WTC11 (cell line): ENCODE measurements around the gene TBC1D20. TPM values are rescaled to one million over a fixed set of nuclear protein-coding genes. Genes with fewer than 3 reads are reported as not detected.

Experiments used
- ATAC-seq: fragments of 200-7000 bp; cut with Tn5 transposase; 2 replicates; pipeline ENCODE4 v1.10.0; 2021; ENCODE audit warnings: mild to moderate bottlenecking, moderate library complexity
- CTCF ChIA-PET: fragments of 300-600 bp; sonication (Branson Sonifier 250); formaldehyde crosslinking; loops from one replicate; lab custom pipeline; 2021; ENCODE audit warnings: antibody characterized with exemption; lab: Charles Lee
- POLR2A ChIA-PET: fragments of 350-600 bp; sonication (Branson Sonifier 250); formaldehyde crosslinking; loops from one replicate; lab custom pipeline; 2021; ENCODE audit warnings: antibody characterized with exemption; lab: Charles Lee
- DNase-seq: peaks from one replicate; pipeline ENCODE4 v3.0.0; 2021; ENCODE audit warnings: low spot score
- H3K27ac Mint-ChIP-seq: 2 replicates; pipeline ENCODE4 v1.8.0; 2021; ENCODE audit warnings: mixed read lengths
- H3K27me3 Mint-ChIP-seq: 2 replicates; pipeline ENCODE4 v1.8.0; 2021; ENCODE audit warnings: low read depth, mild to moderate bottlenecking, moderate library complexity, mixed read lengths
- H3K36me3 Mint-ChIP-seq: 2 replicates; pipeline ENCODE4 v1.8.0; 2021; ENCODE audit warnings: mixed read lengths
- H3K4me1 Mint-ChIP-seq: 2 replicates; pipeline ENCODE4 v1.8.0; 2022; ENCODE audit warnings: mixed read lengths
- H3K4me3 Mint-ChIP-seq: 2 replicates; pipeline ENCODE4 v1.8.0; 2021; ENCODE audit warnings: mild to moderate bottlenecking, moderate library complexity, mixed read lengths
- H3K9me3 Mint-ChIP-seq: 2 replicates; pipeline ENCODE4 v1.8.0; 2021; ENCODE audit warnings: mixed read lengths
- ATF1 ChIP-seq: sonication (generic); formaldehyde crosslinking; IDR thresholded peaks from 2 replicates; pipeline ENCODE4 v1.8.1; 2023; ENCODE audit warnings: mild to moderate bottlenecking, moderate library complexity, missing genetic modification reagents
- CBFB ChIP-seq: sonication (generic); formaldehyde crosslinking; IDR thresholded peaks from 2 replicates; pipeline ENCODE4 v1.8.1; 2022; ENCODE audit warnings: mild to moderate bottlenecking, low read depth, missing genetic modification reagents
- CREB1 ChIP-seq: sonication (generic); formaldehyde crosslinking; IDR thresholded peaks from 2 replicates; pipeline ENCODE4 v1.8.0; 2023; ENCODE audit warnings: mild to moderate bottlenecking, missing genetic modification reagents
- FOXK1 ChIP-seq: sonication (generic); formaldehyde crosslinking; IDR thresholded peaks from 2 replicates; pipeline ENCODE4 v1.8.0; 2022; ENCODE audit warnings: mild to moderate bottlenecking, moderate library complexity, missing genetic modification reagents
- FOXP1 ChIP-seq: sonication (generic); formaldehyde crosslinking; IDR thresholded peaks from 2 replicates; pipeline ENCODE4 v1.8.0; 2022; ENCODE audit warnings: missing genetic modification reagents, mild to moderate bottlenecking, moderate library complexity, borderline replicate concordance
- JAZF1 ChIP-seq: fragments of 250-450 bp; sonication (Bioruptor Pico); IDR thresholded peaks from 2 replicates; pipeline ENCODE4 v1.9.0; 2021; ENCODE audit warnings: moderate library complexity, mild to moderate bottlenecking, inconsistent platforms
- JUN ChIP-seq: sonication (generic); formaldehyde crosslinking; IDR thresholded peaks from 2 replicates; pipeline ENCODE4 v1.8.0; 2023; ENCODE audit warnings: mild to moderate bottlenecking, missing genetic modification reagents
- RORB ChIP-seq: fragments of 250-450 bp; sonication (Bioruptor Pico); IDR thresholded peaks from 2 replicates; pipeline ENCODE4 v1.9.0; 2021; ENCODE audit warnings: mild to moderate bottlenecking
- TEAD1 ChIP-seq: sonication (generic); formaldehyde crosslinking; IDR thresholded peaks from 2 replicates; pipeline ENCODE4 v1.8.0; 2022; ENCODE audit warnings: mild to moderate bottlenecking, missing genetic modification reagents
- TEAD4 ChIP-seq: sonication (generic); formaldehyde crosslinking; IDR thresholded peaks from 2 replicates; pipeline ENCODE4 v1.8.0; 2022; ENCODE audit warnings: mild to moderate bottlenecking, missing genetic modification reagents
- ZBTB21 ChIP-seq: sonication (generic); formaldehyde crosslinking; IDR thresholded peaks from 2 replicates; pipeline ENCODE4 v1.8.1; 2023; ENCODE audit warnings: mild to moderate bottlenecking, missing genetic modification reagents, borderline replicate concordance
- ZNF121 ChIP-seq: sonication (generic); formaldehyde crosslinking; IDR thresholded peaks from 2 replicates; pipeline ENCODE4 v1.8.0; 2023; ENCODE audit warnings: missing genetic modification reagents
- total RNA-seq: library from RNA; stranded (reverse); gene quantifications from 3 replicates; pipeline ENCODE4 v1.2.3, GENCODE V29; 2021
- TF ChIP-seq, protein P1 (sequence below): sonication (generic); formaldehyde crosslinking; IDR thresholded peaks from 2 replicates; pipeline ENCODE4 v1.8.0; 2022; ENCODE audit warnings: mild to moderate bottlenecking, missing genetic modification reagents
- TF ChIP-seq, protein P2 (sequence below): fragments of 250-450 bp; sonication (Bioruptor Pico); IDR thresholded peaks from 2 replicates; pipeline ENCODE4 v1.9.0; 2021; ENCODE audit warnings: mild to moderate bottlenecking, borderline replicate concordance
- TF ChIP-seq, protein P3 (sequence below): sonication (generic); formaldehyde crosslinking; conservative IDR thresholded peaks from 2 replicates; pipeline ENCODE4 v1.8.1; 2023; ENCODE audit warnings: mild to moderate bottlenecking, low read depth, missing genetic modification reagents, moderate library complexity
- TF ChIP-seq, protein P4 (sequence below): sonication (generic); formaldehyde crosslinking; IDR thresholded peaks from 2 replicates; pipeline ENCODE4 v1.8.1; 2023; ENCODE audit warnings: mild to moderate bottlenecking, missing genetic modification reagents, moderate library complexity
- TF ChIP-seq, protein P5 (sequence below): sonication (generic); formaldehyde crosslinking; IDR thresholded peaks from 2 replicates; pipeline ENCODE4 v1.8.1; 2022; ENCODE audit warnings: mild to moderate bottlenecking, missing genetic modification reagents, moderate library complexity, borderline replicate concordance
- TF ChIP-seq, protein P6 (sequence below): sonication (generic); formaldehyde crosslinking; IDR thresholded peaks from 2 replicates; pipeline ENCODE4 v1.8.1; 2022; ENCODE audit warnings: low read depth, mild to moderate bottlenecking, moderate library complexity, missing genetic modification reagents, borderline replicate concordance

TBC1D20 gene
- total RNA-seq, 1 experiment from 2014 or later: 14.6 TPM

DNA sequence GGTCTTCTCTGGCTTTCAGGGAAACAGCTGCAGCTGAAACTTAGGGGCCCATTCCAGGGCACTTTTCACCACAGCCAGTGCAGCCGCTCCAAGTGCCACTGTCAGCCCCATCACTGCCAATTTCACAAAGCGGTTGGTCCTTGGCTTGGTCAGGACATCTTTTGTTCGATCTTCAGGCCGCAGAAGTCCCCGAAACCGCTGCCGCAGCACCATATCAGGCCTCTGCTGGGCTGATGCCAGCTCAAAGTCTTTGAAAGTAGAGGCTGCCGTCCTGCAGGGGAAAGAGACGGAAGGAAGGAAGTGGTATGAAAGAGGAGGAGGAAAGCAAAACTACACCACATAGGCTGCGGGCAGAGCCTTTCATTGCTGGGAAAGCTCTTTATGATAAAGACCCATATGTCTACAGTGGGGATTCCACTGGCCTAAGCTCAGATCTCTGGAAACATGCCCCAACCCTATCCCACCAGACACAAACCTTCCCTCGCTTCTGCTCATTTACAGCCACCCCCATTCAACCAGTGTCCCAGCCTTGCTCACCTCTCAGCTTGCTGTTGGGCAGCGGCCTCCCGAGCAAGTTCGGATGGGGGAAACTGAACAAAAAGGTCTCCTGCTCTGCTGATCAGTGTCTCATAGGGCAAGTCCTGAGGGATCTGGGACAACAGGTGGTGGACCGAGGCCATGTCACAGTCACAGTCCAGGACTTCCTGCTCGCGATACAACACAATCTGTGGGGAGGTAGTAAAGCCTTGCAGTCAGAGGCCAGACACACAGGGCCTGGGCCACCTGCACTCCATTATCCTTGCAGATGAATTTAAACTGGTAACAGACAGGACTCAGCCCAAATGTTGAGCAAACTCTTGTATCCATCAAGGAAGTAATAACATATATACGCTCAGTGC, 23.5 kb downstream of the TBC1D20 start:
- DNase-seq (no peak), ATAC-seq (no peak)
- H3K36me3 Mint-ChIP-seq: peaks cover 58% of the 10 kb centered on the region
- H3K4me3 Mint-ChIP-seq: no peak overlapping the region
- ChIA-PET CTCF (no interaction called here), POLR2A (no interaction called here)
- no peaks in the 10 kb centered on the region for H3K9me3 Mint-ChIP-seq
- H3K4me1 Mint-ChIP-seq: peaks cover 14% of the 10 kb centered on the region
- H3K27ac Mint-ChIP-seq: no peak overlapping the region
- peaks cover 34% of the 10 kb centered on the region for H3K27me3 Mint-ChIP-seq
- TF ChIP-seq, protein P1, sequence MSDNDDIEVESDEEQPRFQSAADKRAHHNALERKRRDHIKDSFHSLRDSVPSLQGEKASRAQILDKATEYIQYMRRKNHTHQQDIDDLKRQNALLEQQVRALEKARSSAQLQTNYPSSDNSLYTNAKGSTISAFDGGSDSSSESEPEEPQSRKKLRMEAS (CRISPR knock-in tag): no peak
- TF ChIP-seq, protein P2, sequence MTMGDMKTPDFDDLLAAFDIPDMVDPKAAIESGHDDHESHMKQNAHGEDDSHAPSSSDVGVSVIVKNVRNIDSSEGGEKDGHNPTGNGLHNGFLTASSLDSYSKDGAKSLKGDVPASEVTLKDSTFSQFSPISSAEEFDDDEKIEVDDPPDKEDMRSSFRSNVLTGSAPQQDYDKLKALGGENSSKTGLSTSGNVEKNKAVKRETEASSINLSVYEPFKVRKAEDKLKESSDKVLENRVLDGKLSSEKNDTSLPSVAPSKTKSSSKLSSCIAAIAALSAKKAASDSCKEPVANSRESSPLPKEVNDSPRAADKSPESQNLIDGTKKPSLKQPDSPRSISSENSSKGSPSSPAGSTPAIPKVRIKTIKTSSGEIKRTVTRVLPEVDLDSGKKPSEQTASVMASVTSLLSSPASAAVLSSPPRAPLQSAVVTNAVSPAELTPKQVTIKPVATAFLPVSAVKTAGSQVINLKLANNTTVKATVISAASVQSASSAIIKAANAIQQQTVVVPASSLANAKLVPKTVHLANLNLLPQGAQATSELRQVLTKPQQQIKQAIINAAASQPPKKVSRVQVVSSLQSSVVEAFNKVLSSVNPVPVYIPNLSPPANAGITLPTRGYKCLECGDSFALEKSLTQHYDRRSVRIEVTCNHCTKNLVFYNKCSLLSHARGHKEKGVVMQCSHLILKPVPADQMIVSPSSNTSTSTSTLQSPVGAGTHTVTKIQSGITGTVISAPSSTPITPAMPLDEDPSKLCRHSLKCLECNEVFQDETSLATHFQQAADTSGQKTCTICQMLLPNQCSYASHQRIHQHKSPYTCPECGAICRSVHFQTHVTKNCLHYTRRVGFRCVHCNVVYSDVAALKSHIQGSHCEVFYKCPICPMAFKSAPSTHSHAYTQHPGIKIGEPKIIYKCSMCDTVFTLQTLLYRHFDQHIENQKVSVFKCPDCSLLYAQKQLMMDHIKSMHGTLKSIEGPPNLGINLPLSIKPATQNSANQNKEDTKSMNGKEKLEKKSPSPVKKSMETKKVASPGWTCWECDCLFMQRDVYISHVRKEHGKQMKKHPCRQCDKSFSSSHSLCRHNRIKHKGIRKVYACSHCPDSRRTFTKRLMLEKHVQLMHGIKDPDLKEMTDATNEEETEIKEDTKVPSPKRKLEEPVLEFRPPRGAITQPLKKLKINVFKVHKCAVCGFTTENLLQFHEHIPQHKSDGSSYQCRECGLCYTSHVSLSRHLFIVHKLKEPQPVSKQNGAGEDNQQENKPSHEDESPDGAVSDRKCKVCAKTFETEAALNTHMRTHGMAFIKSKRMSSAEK (CRISPR knock-in tag): no peak
- TF ChIP-seq, protein P3, sequence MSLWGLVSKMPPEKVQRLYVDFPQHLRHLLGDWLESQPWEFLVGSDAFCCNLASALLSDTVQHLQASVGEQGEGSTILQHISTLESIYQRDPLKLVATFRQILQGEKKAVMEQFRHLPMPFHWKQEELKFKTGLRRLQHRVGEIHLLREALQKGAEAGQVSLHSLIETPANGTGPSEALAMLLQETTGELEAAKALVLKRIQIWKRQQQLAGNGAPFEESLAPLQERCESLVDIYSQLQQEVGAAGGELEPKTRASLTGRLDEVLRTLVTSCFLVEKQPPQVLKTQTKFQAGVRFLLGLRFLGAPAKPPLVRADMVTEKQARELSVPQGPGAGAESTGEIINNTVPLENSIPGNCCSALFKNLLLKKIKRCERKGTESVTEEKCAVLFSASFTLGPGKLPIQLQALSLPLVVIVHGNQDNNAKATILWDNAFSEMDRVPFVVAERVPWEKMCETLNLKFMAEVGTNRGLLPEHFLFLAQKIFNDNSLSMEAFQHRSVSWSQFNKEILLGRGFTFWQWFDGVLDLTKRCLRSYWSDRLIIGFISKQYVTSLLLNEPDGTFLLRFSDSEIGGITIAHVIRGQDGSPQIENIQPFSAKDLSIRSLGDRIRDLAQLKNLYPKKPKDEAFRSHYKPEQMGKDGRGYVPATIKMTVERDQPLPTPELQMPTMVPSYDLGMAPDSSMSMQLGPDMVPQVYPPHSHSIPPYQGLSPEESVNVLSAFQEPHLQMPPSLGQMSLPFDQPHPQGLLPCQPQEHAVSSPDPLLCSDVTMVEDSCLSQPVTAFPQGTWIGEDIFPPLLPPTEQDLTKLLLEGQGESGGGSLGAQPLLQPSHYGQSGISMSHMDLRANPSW (CRISPR knock-in tag): no peak
- TF ChIP-seq JUN (CRISPR knock-in tag): no peak

DNA sequence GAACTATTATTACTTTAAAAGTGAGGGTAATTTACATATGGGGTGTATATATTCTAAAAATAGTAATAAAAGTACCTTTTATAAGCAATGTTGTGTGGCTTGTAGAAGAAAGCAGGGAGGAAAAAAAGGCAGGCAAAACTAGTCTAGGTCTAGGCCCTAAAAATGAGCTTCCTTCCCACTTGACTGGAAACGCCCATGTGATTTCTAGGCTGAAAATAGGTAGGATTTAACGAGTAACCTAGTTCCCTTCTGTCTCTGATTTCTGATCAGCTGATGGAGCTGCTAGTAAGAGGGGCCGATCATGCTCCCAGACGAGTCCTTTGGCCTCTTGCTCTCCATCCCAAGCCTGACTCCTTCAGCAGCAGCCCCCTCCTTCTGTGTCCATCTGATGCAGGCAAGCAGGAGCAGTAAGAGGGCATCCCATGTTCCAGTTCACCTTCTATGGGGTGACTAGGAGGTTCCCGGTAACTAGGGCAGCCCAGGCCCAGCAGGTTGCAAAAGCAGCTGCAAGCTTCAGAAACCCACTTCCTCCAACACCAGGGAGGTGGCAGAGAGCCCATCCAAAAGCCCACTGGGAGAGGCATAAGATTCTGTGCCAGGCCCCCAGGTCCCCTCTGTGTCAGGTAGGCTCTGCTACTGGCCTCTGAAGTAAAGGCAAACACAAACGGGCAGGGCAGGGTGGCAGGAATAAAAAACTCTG, 24.4 kb downstream of the TBC1D20 start:
- CTCF ChIA-PET: no interaction called here
- Mint-ChIP-seq H3K4me1 (peaks cover 21% of the 10 kb centered on the region), H3K36me3 (peaks cover 57% of the 10 kb centered on the region)

DNA sequence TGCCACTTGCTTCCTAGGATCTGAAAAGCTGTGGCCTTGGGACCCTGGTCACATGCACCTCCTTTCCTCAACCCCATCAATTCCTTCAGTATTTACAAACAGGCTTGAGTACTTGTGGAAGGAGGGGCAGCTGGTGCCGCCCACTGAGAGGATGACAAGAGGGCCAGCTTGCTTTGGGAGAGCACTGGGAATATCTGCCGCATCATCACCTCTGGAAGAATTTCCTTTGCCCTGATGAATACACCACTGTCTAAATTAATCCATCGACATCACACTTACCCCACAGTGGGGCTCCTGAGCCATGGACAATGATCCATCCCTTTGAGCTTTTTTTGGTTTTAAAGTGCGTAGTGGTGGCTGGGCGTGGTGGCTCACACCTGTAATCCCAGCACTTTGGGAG, 25.9 kb downstream of the TBC1D20 start:
- no peak for ATAC-seq
- no peak overlapping the region for H3K4me3 Mint-ChIP-seq
- TF ChIP-seq, protein P4, sequence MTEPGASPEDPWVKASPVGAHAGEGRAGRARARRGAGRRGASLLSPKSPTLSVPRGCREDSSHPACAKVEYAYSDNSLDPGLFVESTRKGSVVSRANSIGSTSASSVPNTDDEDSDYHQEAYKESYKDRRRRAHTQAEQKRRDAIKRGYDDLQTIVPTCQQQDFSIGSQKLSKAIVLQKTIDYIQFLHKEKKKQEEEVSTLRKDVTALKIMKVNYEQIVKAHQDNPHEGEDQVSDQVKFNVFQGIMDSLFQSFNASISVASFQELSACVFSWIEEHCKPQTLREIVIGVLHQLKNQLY (CRISPR knock-in tag): no peak
- no peak for TF ChIP-seq CBFB (CRISPR knock-in tag)
- TF ChIP-seq, protein P5, sequence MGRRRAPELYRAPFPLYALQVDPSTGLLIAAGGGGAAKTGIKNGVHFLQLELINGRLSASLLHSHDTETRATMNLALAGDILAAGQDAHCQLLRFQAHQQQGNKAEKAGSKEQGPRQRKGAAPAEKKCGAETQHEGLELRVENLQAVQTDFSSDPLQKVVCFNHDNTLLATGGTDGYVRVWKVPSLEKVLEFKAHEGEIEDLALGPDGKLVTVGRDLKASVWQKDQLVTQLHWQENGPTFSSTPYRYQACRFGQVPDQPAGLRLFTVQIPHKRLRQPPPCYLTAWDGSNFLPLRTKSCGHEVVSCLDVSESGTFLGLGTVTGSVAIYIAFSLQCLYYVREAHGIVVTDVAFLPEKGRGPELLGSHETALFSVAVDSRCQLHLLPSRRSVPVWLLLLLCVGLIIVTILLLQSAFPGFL: no peak
- no peak for TF ChIP-seq ATF1 (CRISPR knock-in tag)
- TF ChIP-seq, protein P6, sequence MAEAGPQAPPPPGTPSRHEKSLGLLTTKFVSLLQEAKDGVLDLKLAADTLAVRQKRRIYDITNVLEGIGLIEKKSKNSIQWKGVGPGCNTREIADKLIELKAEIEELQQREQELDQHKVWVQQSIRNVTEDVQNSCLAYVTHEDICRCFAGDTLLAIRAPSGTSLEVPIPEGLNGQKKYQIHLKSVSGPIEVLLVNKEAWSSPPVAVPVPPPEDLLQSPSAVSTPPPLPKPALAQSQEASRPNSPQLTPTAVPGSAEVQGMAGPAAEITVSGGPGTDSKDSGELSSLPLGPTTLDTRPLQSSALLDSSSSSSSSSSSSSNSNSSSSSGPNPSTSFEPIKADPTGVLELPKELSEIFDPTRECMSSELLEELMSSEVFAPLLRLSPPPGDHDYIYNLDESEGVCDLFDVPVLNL (CRISPR knock-in tag): no peak
- TF ChIP-seq CREB1 (CRISPR knock-in tag): no peak
- no peak for TF ChIP-seq JAZF1 (CRISPR knock-in tag)
- TF ChIP-seq FOXP1 (CRISPR knock-in tag): no peak
- no peak for TF ChIP-seq FOXK1
- TF ChIP-seq, all 79 proteins: peak for 0
- Mint-ChIP-seq H3K9me3 (no peaks in the 10 kb centered on the region), H3K27me3 (peaks cover 49% of the 10 kb centered on the region), H3K36me3 (peaks cover 47% of the 10 kb centered on the region), H3K27ac (no peak overlapping the region), H3K4me1 (peaks cover 21% of the 10 kb centered on the region)
- POLR2A ChIA-PET: no interaction called here
- CTCF ChIA-PET: interaction anchor here (6.1 kb wide), 1 partner anchor 81 kb away, joined by 66 read pairs; no protein-coding TSS in a partner anchor
- no peak for DNase-seq

More for the DNA sequence above, 24.4 kb downstream of the TBC1D20 start:
- H3K27ac Mint-ChIP-seq: no peak overlapping the region
- TF ChIP-seq TEAD4 (CRISPR knock-in tag): no peak
- TF ChIP-seq RORB (CRISPR knock-in tag): no peak
- TF ChIP-seq ZNF121 (CRISPR knock-in tag): no peak
- no peak for TF ChIP-seq ZBTB21
- TF ChIP-seq TEAD1 (CRISPR knock-in tag): no peak
- H3K27me3 Mint-ChIP-seq: peaks cover 43% of the 10 kb centered on the region
- ATAC-seq: no peak
- no peak overlapping the region for H3K4me3 Mint-ChIP-seq
- POLR2A ChIA-PET: no interaction called here
- DNase-seq: no peak
- H3K9me3 Mint-ChIP-seq: no peaks in the 10 kb centered on the region
